ENCODE data around the gene DHTKD1. TPM values are rescaled to one million over a fixed set of nuclear protein-coding genes. Genes with fewer than 3 reads are reported as not detected.

Gene DHTKD1
- total RNA-seq, 2 donors from 2014 or later = 20.8 to 36.6 TPM

DNA sequence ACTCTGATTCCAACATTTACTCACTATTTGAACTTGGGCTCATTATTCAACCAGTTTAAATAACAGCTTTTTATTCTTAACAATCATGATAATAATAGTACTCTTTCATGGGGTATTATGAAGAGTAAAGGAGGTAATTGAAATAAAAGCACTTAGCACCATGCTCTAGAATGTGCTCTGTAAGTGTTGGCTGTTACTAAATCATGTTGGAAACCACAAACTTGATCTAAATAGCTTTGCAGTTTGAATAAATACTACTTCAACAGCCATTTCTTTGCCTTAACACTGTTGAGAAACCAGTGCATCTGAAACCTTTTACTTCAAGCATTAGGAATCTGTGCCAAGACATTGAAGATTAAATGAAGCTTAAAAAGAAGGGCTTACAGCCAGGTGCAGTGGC, 18.2 kb upstream of the DHTKD1 start:
- H3K4me3 ChIP-seq = no peak overlapping the region
- DNase-seq (no peak), ATAC-seq (no peak)
- no peaks in the 10 kb centered on the region for H3K9me3 ChIP-seq
- intact Hi-C loops (cut with DNase I) = no loop called here
- no peak for TF ChIP-seq POLR2A (IDR thresholded peaks at IDR 0.05)
- TF ChIP-seq, protein P1, sequence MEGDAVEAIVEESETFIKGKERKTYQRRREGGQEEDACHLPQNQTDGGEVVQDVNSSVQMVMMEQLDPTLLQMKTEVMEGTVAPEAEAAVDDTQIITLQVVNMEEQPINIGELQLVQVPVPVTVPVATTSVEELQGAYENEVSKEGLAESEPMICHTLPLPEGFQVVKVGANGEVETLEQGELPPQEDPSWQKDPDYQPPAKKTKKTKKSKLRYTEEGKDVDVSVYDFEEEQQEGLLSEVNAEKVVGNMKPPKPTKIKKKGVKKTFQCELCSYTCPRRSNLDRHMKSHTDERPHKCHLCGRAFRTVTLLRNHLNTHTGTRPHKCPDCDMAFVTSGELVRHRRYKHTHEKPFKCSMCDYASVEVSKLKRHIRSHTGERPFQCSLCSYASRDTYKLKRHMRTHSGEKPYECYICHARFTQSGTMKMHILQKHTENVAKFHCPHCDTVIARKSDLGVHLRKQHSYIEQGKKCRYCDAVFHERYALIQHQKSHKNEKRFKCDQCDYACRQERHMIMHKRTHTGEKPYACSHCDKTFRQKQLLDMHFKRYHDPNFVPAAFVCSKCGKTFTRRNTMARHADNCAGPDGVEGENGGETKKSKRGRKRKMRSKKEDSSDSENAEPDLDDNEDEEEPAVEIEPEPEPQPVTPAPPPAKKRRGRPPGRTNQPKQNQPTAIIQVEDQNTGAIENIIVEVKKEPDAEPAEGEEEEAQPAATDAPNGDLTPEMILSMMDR (IDR thresholded peaks at IDR 0.05) = no peak
- no peaks in the 10 kb centered on the region for H3K36me3 ChIP-seq (replicated peaks in 1 of 2; ENCODE audit: insufficient read depth in 1 of 2, low read depth in 2 of 2)
- H3K27me3 ChIP-seq = no peaks in the 10 kb centered on the region
- no peak overlapping the region for H3K27ac ChIP-seq
- H3K4me1 ChIP-seq = peaks cover 20% of the 10 kb centered on the region

GRCh38 chr10:12051241-12051640, 17.5 kb upstream of the DHTKD1 start:
- no peak for TF ChIP-seq POLR2A (IDR thresholded peaks at IDR 0.05)
- TF ChIP-seq, protein P1 (IDR thresholded peaks at IDR 0.05) = no peak
- Histone ChIP-seq H3K9me3 (no peaks in the 10 kb centered on the region), H3K4me3 (no peak overlapping the region), H3K36me3 (replicated peaks in 1 of 2; ENCODE audit: insufficient read depth in 1 of 2, low read depth in 2 of 2) (no peaks in the 10 kb centered on the region), H3K27me3 (no peaks in the 10 kb centered on the region), H3K27ac (no peak overlapping the region), H3K4me1 (peaks cover 28% of the 10 kb centered on the region)
- intact Hi-C loops (cut with DNase I) = no loop called here
- ATAC-seq (no peak), DNase-seq (no peak)
- WGBS, 2 donors = 46 to 60% methylated on average over 4 of the region's 4 CpGs

DNA sequence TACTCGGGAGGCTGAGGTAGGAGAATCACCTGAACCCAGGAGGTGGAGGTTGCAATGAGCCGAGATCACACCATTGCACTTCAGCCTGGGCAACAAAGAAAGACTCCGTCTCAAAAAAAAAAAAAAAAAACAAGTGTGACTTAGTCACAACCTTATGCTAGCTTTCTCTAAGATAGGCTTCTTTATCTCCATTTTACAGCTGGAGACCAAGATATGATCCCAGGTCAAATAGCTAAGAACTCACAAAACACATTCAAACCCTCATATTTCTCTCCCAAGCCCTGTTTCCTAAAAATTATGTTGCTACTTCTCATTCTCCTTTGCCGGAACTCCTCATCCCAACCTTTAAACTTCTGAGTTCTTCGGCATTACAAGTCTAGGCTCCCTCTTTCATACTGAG, 13.0 kb upstream of the DHTKD1 start:
- DNase-seq (no peak), ATAC-seq (no peak)
- no peak overlapping the region for H3K4me3 ChIP-seq
- 41 to 47% methylated on average over 5 of the region's 5 CpGs for WGBS, 2 donors
- H3K9me3 ChIP-seq = no peaks in the 10 kb centered on the region
- H3K36me3 ChIP-seq (replicated peaks in 1 of 2; ENCODE audit: insufficient read depth in 1 of 2, low read depth in 2 of 2) = no peaks in the 10 kb centered on the region
- peaks cover 39% of the 10 kb centered on the region for H3K4me1 ChIP-seq
- TF ChIP-seq, protein P1 (IDR thresholded peaks at IDR 0.05) = no peak
- TF ChIP-seq POLR2A (IDR thresholded peaks at IDR 0.05) = no peak
- H3K27ac ChIP-seq = peak overlapping the region; percentile 53 to 69 (median 63)
- no peaks in the 10 kb centered on the region for H3K27me3 ChIP-seq
- intact Hi-C loops (cut with DNase I) = no loop called here

GRCh38 chr10:12056748-12057147, 12.0 kb upstream of the DHTKD1 start:
- H3K27ac ChIP-seq = peak overlapping the region; percentile 53 to 69 (median 65)
- 31 to 63% methylated on average over 1 to 4 of the region's 4 CpGs for WGBS, 2 donors
- peak; percentile 65 to 84 (median 82) for DNase-seq
- no peak overlapping the region for H3K4me3 ChIP-seq
- peaks cover 39% of the 10 kb centered on the region for H3K4me1 ChIP-seq
- no peak for TF ChIP-seq POLR2A (IDR thresholded peaks at IDR 0.05)
- TF ChIP-seq, protein P1 (IDR thresholded peaks at IDR 0.05) = no peak
- ATAC-seq = peak; percentile 45
- no peaks in the 10 kb centered on the region for H3K36me3 ChIP-seq (replicated peaks in 1 of 2; ENCODE audit: insufficient read depth in 1 of 2, low read depth in 2 of 2)
- intact Hi-C loops (cut with DNase I) = no loop called here
- H3K27me3 ChIP-seq = no peaks in the 10 kb centered on the region
- no peaks in the 10 kb centered on the region for H3K9me3 ChIP-seq

DNA sequence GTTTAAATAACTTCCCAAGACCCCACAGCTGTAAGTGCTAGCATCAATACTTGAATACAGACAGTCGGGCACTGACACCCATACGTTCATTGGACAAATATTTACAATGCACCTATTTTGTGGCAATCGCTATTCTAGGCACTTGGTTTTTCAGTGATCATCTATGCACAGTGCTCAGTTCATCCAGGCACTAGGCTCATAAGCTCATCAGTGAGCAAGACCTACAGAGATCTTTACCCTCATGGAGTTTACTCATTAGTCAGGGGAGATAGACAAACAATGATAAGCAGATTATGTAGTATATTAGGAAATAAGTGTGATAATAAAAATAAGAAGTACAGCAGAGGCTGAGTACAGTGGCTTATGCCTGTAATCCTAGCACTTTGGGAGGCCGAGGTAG, 7.6 kb upstream of the DHTKD1 start:
- intact Hi-C loops (cut with DNase I) = no loop called here
- WGBS, 2 donors = 61 to 81% methylated on average over 4 of the region's 4 CpGs
- Histone ChIP-seq H3K4me3 (no peak overlapping the region), H3K27ac (no peak overlapping the region), H3K36me3 (replicated peaks in 1 of 2; ENCODE audit: insufficient read depth in 1 of 2, low read depth in 2 of 2) (no peaks in the 10 kb centered on the region), H3K9me3 (no peaks in the 10 kb centered on the region), H3K4me1 (peaks cover 12% of the 10 kb centered on the region), H3K27me3 (no peaks in the 10 kb centered on the region)
- TF ChIP-seq, protein P1 (IDR thresholded peaks at IDR 0.05) = no peak
- TF ChIP-seq POLR2A (IDR thresholded peaks at IDR 0.05) = no peak
- no peak for DNase-seq
- no peak for ATAC-seq
